K562 (cell line): ENCODE measurements around the gene MAP7D1. TPM values are rescaled to one million over a fixed set of nuclear protein-coding genes. Genes with fewer than 3 reads are reported as not detected.

Source experiments
- HMG20B ChIP-seq: fragments of 250-450 bp; sonication (Bioruptor Pico); IDR thresholded peaks from 2 replicates; pipeline ENCODE4 v1.5.0; 2021; ENCODE audit warnings: mild to moderate bottlenecking
- NCOA6 ChIP-seq: fragments of 450-650 bp; IDR thresholded peaks from 2 replicates; pipeline ENCODE4 v1.6.1; 2017; ENCODE audit warnings: mild to moderate bottlenecking
- SMAD3 ChIP-seq: fragments of 450-650 bp; formaldehyde crosslinking; conservative IDR thresholded peaks from 2 replicates; pipeline ENCODE4 v1.4.0; 2020; ENCODE audit warnings: mild to moderate bottlenecking
- THRB ChIP-seq: fragments of 450-650 bp; formaldehyde crosslinking; conservative IDR thresholded peaks from 2 replicates; pipeline ENCODE4 v1.4.0; 2022; ENCODE audit warnings: mild to moderate bottlenecking, missing genetic modification characterization
- ZBTB40 ChIP-seq, 2 experiments: fragments of 450-650 bp in 1 of 2; sonication (generic) in 1 of 2; formaldehyde crosslinking in 1 of 2; IDR thresholded peaks; 2 replicates each; pipeline versions ENCODE4 v1.7.1 to v1.9.0; 2016 to 2022; ENCODE audit warnings: inconsistent platforms in 1 of 2, mild to moderate bottlenecking in 1 of 2, missing genetic modification reagents in 1 of 2
- ZBTB49 ChIP-seq: sonication (generic); formaldehyde crosslinking; IDR thresholded peaks from 2 replicates; pipeline ENCODE4 v1.8.0; 2022; ENCODE audit warnings: missing genetic modification reagents, mild to moderate bottlenecking, borderline replicate concordance
- ZC3H11A ChIP-seq: IDR thresholded peaks from 2 replicates; pipeline ENCODE4 v1.6.1; 2012; ENCODE audit warnings: low read depth, low read length, improper control_type of control experiment
- ZNF76 ChIP-seq: fragments of 250-450 bp; sonication (Bioruptor Pico); IDR thresholded peaks from 2 replicates; pipeline ENCODE4 v1.4.0; 2020; ENCODE audit warnings: mild to moderate bottlenecking, moderate library complexity, borderline replicate concordance
- polyA plus RNA-seq, 8 experiments: library from polyadenylated mRNA; depleted of rRNA in 4 of 8; stranded (reverse) in 5 of 8; unstranded in 3 of 8; fragments of >200 nt; fragmentation: Nextera tagmentation in 2 of 8; fragmentation: Illumina TruSeq in 1 of 8; extraction: Ambion mirVana in 2 of 8; extraction: Trizol in 1 of 8; gene quantifications; 2 replicates each; pipeline versions ENCODE4 v1.2.1 to v1.2.3, GENCODE V29; 2011 to 2014; ENCODE audit warnings: inconsistent platforms in 1 of 8, missing spikeins in 1 of 8
- total RNA-seq, 7 experiments: library from RNA; depleted of rRNA in 6 of 7; stranded (reverse); fragments of >200 nt in 6 of 7; fragmentation: Illumina TruSeq in 2 of 7; extraction: Trizol in 2 of 7; gene quantifications; 2 replicates each; pipeline versions ENCODE4 v1.2.1 to v1.2.3, GENCODE V29; 2011 to 2021; ENCODE audit warnings: low replicate concordance in 1 of 7
- TF ChIP-seq, protein P1 (sequence below), 2 experiments: fragments of 450-650 bp; IDR thresholded peaks; 2 replicates each; pipeline ENCODE4 v1.6.1; 2018; ENCODE audit warnings: mild to moderate bottlenecking in 2 of 2, low read depth in 1 of 2; ENCODE audit not compliant: partially characterized antibody in 2 of 2

The MAP7D1 gene
- total and polyA plus RNA-seq, 9 of the 15 experiments (the other 6 are each of a cell fraction or from before 2014, with no cell fraction given) = 3.6 to 108 (median 34.5) TPM

- TF ChIP-seq ZNF76 (CRISPR knock-in tag) (no peak), ZBTB40 (IDR thresholded peaks at IDR 0.05) (peak; percentile 80), ZBTB40 (CRISPR knock-in tag; IDR thresholded peaks at IDR 0.05) (no peak), ZC3H11A (no peak), NCOA6 (no peak), THRB (CRISPR knock-in tag) (peak; percentile 41; the same call in 1 of the 2 replicates), ZBTB49 (CRISPR knock-in tag) (no peak), HMG20B (no peak), SMAD3 (0 out of 2 replicates have a peak, but pooled peaks have one; percentile 54)
- TF ChIP-seq, protein P1, sequence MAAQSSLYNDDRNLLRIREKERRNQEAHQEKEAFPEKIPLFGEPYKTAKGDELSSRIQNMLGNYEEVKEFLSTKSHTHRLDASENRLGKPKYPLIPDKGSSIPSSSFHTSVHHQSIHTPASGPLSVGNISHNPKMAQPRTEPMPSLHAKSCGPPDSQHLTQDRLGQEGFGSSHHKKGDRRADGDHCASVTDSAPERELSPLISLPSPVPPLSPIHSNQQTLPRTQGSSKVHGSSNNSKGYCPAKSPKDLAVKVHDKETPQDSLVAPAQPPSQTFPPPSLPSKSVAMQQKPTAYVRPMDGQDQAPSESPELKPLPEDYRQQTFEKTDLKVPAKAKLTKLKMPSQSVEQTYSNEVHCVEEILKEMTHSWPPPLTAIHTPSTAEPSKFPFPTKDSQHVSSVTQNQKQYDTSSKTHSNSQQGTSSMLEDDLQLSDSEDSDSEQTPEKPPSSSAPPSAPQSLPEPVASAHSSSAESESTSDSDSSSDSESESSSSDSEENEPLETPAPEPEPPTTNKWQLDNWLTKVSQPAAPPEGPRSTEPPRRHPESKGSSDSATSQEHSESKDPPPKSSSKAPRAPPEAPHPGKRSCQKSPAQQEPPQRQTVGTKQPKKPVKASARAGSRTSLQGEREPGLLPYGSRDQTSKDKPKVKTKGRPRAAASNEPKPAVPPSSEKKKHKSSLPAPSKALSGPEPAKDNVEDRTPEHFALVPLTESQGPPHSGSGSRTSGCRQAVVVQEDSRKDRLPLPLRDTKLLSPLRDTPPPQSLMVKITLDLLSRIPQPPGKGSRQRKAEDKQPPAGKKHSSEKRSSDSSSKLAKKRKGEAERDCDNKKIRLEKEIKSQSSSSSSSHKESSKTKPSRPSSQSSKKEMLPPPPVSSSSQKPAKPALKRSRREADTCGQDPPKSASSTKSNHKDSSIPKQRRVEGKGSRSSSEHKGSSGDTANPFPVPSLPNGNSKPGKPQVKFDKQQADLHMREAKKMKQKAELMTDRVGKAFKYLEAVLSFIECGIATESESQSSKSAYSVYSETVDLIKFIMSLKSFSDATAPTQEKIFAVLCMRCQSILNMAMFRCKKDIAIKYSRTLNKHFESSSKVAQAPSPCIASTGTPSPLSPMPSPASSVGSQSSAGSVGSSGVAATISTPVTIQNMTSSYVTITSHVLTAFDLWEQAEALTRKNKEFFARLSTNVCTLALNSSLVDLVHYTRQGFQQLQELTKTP (IDR thresholded peaks at IDR 0.05; ENCODE audit: low read depth in 1 of 2, partially characterized antibody in 2 of 2) = peak in 1 of 2 experiments; percentile 39
Observed at GRCh38 chr1:36160949-36161485, 5.1 kb downstream of the MAP7D1 start (continued).
